SKM-1 (cell line): ENCODE results near the gene CAPZA3.
"Not testable (repeated sequence)": the region's sequence is repeated elsewhere in the genome, so short reads cannot be mapped to it uniquely, and the experiment has no call there.

ENCODE experiments used
- DNase-seq: peaks from one replicate; lab custom pipeline; 2025; ENCODE audit not compliant: unreplicated experiment; lab: John Stamatoyannopoulos, UW

CAPZA3 gene

GRCh38 chr12:18752947-18753346, 15.0 kb downstream of the CAPZA3 start:
- no peak for DNase-seq

GRCh38 chr12:18753481-18754123, 15.7 kb downstream of the CAPZA3 start:
- no peak for DNase-seq

- DNase-seq = no peak
Observed at GRCh38 chr12:18754124-18754707, 16.3 kb downstream of the CAPZA3 start.

GRCh38 chr12:18755341-18755740, 17.4 kb downstream of the CAPZA3 start:
- no peak for DNase-seq

- DNase-seq = not testable (repeated sequence)
Observed at GRCh38 chr12:18766479-18766878, 28.6 kb downstream of the CAPZA3 start.

GRCh38 chr12:18782827-18783226, 44.9 kb downstream of the CAPZA3 start:
- no peak for DNase-seq

GRCh38 chr12:18785465-18785864, 47.5 kb downstream of the CAPZA3 start:
- not testable (repeated sequence) for DNase-seq
